NB4 (cell line): ENCODE measurements around the gene OSM.

ENCODE experiments used
- MYC ChIP-seq: IDR thresholded peaks from 2 replicates; pipeline ENCODE4 v1.6.1; 2011; ENCODE audit warnings: low read depth, low read length
- POLR2A ChIP-seq: IDR thresholded peaks from 2 replicates; pipeline ENCODE4 v1.6.1; 2011; ENCODE audit warnings: mild to moderate bottlenecking; ENCODE audit not compliant: insufficient read length; ENCODE audit errors: extremely low read depth
- TF ChIP-seq, protein P1 (sequence below): IDR thresholded peaks from one replicate; pipeline ENCODE4 v1.5.1; 2012; ENCODE audit warnings: low read depth, low read length

DNA sequence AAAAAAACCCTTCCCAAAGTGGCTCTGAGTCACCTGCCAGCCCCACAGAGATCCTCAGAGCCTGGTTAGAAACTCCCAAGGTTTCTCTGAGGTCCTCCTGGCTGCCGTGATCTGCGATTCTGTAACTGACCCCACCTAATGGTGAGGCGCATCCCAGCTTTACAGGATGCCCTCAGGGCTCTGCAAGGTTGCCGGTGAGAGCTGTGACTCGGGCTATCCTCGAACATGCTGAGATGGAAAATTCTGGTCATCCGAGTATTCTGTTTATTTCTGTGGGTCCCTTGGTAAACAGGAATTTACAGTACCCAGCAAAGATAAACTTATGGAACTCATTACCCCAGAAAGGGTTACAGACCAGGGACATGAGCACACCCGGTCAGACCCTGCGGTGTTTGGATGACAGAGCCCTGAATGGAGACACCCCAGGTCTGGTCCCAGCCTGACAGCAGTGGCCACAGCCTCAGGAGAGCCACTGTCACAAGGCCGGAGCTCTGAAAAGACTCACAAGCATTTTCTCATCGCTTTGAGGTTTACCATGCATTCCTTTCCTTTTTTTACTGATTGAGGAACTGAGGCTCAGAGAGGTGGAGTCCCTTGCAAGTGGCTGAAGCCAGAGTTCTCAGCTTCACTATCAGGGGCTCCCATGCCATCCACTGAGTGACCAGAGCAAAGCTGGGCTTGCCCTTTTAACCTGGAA, 42.3 kb downstream of the OSM start:
- TF ChIP-seq POLR2A (no peak), MYC (no peak)
- TF ChIP-seq, protein P1, sequence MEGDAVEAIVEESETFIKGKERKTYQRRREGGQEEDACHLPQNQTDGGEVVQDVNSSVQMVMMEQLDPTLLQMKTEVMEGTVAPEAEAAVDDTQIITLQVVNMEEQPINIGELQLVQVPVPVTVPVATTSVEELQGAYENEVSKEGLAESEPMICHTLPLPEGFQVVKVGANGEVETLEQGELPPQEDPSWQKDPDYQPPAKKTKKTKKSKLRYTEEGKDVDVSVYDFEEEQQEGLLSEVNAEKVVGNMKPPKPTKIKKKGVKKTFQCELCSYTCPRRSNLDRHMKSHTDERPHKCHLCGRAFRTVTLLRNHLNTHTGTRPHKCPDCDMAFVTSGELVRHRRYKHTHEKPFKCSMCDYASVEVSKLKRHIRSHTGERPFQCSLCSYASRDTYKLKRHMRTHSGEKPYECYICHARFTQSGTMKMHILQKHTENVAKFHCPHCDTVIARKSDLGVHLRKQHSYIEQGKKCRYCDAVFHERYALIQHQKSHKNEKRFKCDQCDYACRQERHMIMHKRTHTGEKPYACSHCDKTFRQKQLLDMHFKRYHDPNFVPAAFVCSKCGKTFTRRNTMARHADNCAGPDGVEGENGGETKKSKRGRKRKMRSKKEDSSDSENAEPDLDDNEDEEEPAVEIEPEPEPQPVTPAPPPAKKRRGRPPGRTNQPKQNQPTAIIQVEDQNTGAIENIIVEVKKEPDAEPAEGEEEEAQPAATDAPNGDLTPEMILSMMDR: no peak
